SK-N-SH (cell line): Measurements from ENCODE around the gene SMARCC1.

Experiments
- CHD2 ChIP-seq: fragments of 150-350 bp; IDR thresholded peaks from 2 replicates; pipeline ENCODE4 v1.6.1; 2018; ENCODE audit warnings: low read length; ENCODE audit not compliant: partially characterized antibody
- CTCF ChIP-seq: fragments of 200-600 bp; sonication (generic); IDR thresholded peaks from 2 replicates; pipeline ENCODE4 v1.6.1; 2017; ENCODE audit warnings: antibody characterized with exemption, mild to moderate bottlenecking, moderate library complexity
- EP300 ChIP-seq, 2 experiments: IDR thresholded peaks; 2 replicates each; pipeline versions ENCODE4 v1.4.0 to v1.6.1; 2012; ENCODE audit warnings: borderline replicate concordance in 1 of 2, low read depth in 1 of 2, low read length in 1 of 2
- EZH2phosphoT487 ChIP-seq: fragments of 200-600 bp; sonication (generic); IDR thresholded peaks from 2 replicates; pipeline ENCODE4 v1.6.1; 2017; ENCODE audit warnings: low read depth, mixed run types, mild to moderate bottlenecking, antibody characterized with exemption, moderate library complexity, borderline replicate concordance
- FOSL2 ChIP-seq: IDR thresholded peaks from 2 replicates; pipeline ENCODE4 v1.4.0; 2012; ENCODE audit warnings: low read depth, mild to moderate bottlenecking, moderate library complexity, borderline replicate concordance
- GATA2 ChIP-seq: sonication (generic); formaldehyde crosslinking; IDR thresholded peaks from 2 replicates; pipeline ENCODE4 v1.5.0; 2020; ENCODE audit warnings: mild to moderate bottlenecking, missing genetic modification reagents
- MXI1 ChIP-seq: IDR thresholded peaks from 2 replicates; pipeline ENCODE4 v1.6.1; 2012; ENCODE audit warnings: mild to moderate bottlenecking, low read depth, low read length, improper control_type of control experiment
- POLR2AphosphoS5 ChIP-seq: IDR thresholded peaks from 2 replicates; pipeline ENCODE4 v1.6.1; 2012; ENCODE audit warnings: low read depth, low read length
- REST ChIP-seq: IDR thresholded peaks from 2 replicates; pipeline ENCODE4 v1.6.1; 2012; ENCODE audit warnings: mild to moderate bottlenecking, low read depth, low read length, moderate library complexity
- TAF1 ChIP-seq: IDR thresholded peaks from 2 replicates; pipeline ENCODE4 v1.6.1; 2012; ENCODE audit warnings: low read depth, mild to moderate bottlenecking, low read length, moderate library complexity, borderline replicate concordance
- TCF12 ChIP-seq: IDR thresholded peaks from 2 replicates; pipeline ENCODE4 v1.4.0; 2012
- YY1 ChIP-seq: IDR thresholded peaks from 2 replicates; pipeline ENCODE4 v1.4.0; 2012; ENCODE audit warnings: low read depth, mild to moderate bottlenecking
- TF ChIP-seq, protein P1 (sequence below): IDR thresholded peaks from 2 replicates; pipeline ENCODE4 v1.4.0; 2012; ENCODE audit warnings: low read depth, borderline replicate concordance

DNA sequence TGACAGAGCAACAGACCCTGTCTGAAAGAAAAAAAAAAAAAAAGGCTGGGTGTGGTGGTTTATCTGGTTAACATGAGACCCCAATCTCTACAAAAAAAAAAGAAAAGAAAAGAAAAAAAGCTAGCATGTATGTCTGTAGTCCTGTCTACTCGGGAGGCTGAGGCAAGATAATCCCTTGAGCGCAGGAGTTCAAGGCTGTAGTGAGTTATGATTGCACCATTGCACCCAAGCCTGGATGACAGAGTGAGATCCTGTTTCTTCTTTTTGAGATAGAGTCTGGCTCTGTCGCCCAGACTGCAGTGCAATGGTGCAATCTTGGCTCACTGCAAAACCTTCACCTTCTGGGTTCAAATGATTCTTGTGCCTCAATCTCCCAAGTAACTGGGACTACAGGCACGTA lies 12.9 kb upstream of the SMARCC1 start:
- TF ChIP-seq EP300 (IDR thresholded peaks at IDR 0.05; ENCODE audit: borderline replicate concordance in 1 of 2, low read depth in 1 of 2, low read length in 1 of 2) (no peak), CTCF (no peak), EZH2phosphoT487 (no peak), YY1 (no peak), TCF12 (no peak), MXI1 (no peak), GATA2 (CRISPR knock-in tag) (no peak), CHD2 (no peak), REST (no peak), POLR2AphosphoS5 (no peak), FOSL2 (no peak), TAF1 (no peak)
- TF ChIP-seq, protein P1, sequence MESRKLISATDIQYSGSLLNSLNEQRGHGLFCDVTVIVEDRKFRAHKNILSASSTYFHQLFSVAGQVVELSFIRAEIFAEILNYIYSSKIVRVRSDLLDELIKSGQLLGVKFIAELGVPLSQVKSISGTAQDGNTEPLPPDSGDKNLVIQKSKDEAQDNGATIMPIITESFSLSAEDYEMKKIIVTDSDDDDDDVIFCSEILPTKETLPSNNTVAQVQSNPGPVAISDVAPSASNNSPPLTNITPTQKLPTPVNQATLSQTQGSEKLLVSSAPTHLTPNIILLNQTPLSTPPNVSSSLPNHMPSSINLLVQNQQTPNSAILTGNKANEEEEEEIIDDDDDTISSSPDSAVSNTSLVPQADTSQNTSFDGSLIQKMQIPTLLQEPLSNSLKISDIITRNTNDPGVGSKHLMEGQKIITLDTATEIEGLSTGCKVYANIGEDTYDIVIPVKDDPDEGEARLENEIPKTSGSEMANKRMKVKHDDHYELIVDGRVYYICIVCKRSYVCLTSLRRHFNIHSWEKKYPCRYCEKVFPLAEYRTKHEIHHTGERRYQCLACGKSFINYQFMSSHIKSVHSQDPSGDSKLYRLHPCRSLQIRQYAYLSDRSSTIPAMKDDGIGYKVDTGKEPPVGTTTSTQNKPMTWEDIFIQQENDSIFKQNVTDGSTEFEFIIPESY: no peak
